T follicular helper cell (primary cell): ENCODE results near the gene ARHGEF16.

Source experiments
- DNase-seq: peaks from one replicate; pipeline ENCODE4 v3.0.0-alpha.2; 2020; ENCODE audit warnings: low read depth

The ARHGEF16 gene

GRCh38 chr1:3468236-3469103 lies 14.0 kb downstream of the ARHGEF16 start:
- no peak for DNase-seq

- DNase-seq: no peak
These were observed 14.8 kb downstream of the ARHGEF16 start for GRCh38 chr1:3469104-3469848.

GRCh38 chr1:3469849-3470649 lies 15.6 kb downstream of the ARHGEF16 start:
- DNase-seq: no peak

GRCh38 chr1:3470650-3471355 lies 16.3 kb downstream of the ARHGEF16 start:
- DNase-seq: no peak

GRCh38 chr1:3471356-3472087 lies 17.1 kb downstream of the ARHGEF16 start:
- no peak for DNase-seq

GRCh38 chr1:3472088-3472850 lies 17.8 kb downstream of the ARHGEF16 start:
- no peak for DNase-seq

- no peak for DNase-seq
These were observed 18.4 kb downstream of the ARHGEF16 start for GRCh38 chr1:3472906-3473305.

GRCh38 chr1:3473381-3473844 lies 18.9 kb downstream of the ARHGEF16 start:
- DNase-seq: no peak

- DNase-seq: no peak
These were observed 19.6 kb downstream of the ARHGEF16 start for GRCh38 chr1:3474016-3474415.

- DNase-seq: no peak
These were observed 20.0 kb downstream of the ARHGEF16 start for GRCh38 chr1:3474421-3474820.

GRCh38 chr1:3475839-3476573 lies 21.5 kb downstream of the ARHGEF16 start:
- no peak for DNase-seq

GRCh38 chr1:3476666-3477065 lies 22.2 kb downstream of the ARHGEF16 start:
- DNase-seq: no peak

- no peak for DNase-seq
These were observed 23.0 kb downstream of the ARHGEF16 start for GRCh38 chr1:3477241-3477995.

- no peak for DNase-seq
These were observed 23.7 kb downstream of the ARHGEF16 start for GRCh38 chr1:3478187-3478586.

- DNase-seq: no peak
These were observed 25.3 kb downstream of the ARHGEF16 start for GRCh38 chr1:3479511-3480368.

GRCh38 chr1:3480369-3480719 lies 25.9 kb downstream of the ARHGEF16 start:
- DNase-seq: no peak

GRCh38 chr1:3481046-3481445 lies 26.6 kb downstream of the ARHGEF16 start:
- DNase-seq: no peak
